HFF-Myc (cell line): ENCODE measurements around the gene CLRN1.

Source experiments
- DNase-seq: peaks from one replicate; pipeline ENCODE4 v3.0.0-alpha.2; 2011; ENCODE audit warnings: low read depth; ENCODE audit errors: extremely low read depth
- H3K4me3 ChIP-seq: replicated peaks from 2 replicates; pipeline ENCODE4 v1.5.1; 2011; ENCODE audit warnings: low read depth, mild to moderate bottlenecking, control low read depth, low read length
- TF ChIP-seq, protein P1 (sequence below): IDR thresholded peaks from 2 replicates; pipeline ENCODE4 v1.5.1; 2012; ENCODE audit warnings: mild to moderate bottlenecking, low read depth, low read length, control low read depth; ENCODE audit errors: missing control alignments

Gene CLRN1

DNA sequence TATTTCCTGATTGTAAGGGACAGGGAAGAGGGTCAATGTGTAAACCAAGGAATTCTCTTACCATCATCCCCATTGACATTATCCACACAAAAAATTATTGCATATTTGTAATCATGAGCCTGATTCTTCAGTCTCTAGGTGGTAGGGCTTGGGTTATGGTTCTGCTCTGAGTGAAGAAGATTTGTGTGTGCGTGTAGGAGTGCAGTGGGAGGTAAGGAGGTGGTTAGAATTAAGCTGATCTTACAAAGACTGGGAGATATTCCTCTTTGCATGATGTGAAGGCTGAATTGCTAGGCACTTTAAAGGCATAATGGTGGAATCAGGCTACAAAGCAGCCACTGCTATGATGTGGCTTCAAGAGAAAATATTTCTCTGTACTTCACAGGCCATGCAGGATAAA lies 44.3 kb downstream of the CLRN1 start:
- no peak for DNase-seq
- no peak overlapping the region for H3K4me3 ChIP-seq
- TF ChIP-seq, protein P1, sequence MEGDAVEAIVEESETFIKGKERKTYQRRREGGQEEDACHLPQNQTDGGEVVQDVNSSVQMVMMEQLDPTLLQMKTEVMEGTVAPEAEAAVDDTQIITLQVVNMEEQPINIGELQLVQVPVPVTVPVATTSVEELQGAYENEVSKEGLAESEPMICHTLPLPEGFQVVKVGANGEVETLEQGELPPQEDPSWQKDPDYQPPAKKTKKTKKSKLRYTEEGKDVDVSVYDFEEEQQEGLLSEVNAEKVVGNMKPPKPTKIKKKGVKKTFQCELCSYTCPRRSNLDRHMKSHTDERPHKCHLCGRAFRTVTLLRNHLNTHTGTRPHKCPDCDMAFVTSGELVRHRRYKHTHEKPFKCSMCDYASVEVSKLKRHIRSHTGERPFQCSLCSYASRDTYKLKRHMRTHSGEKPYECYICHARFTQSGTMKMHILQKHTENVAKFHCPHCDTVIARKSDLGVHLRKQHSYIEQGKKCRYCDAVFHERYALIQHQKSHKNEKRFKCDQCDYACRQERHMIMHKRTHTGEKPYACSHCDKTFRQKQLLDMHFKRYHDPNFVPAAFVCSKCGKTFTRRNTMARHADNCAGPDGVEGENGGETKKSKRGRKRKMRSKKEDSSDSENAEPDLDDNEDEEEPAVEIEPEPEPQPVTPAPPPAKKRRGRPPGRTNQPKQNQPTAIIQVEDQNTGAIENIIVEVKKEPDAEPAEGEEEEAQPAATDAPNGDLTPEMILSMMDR = no peak

DNA sequence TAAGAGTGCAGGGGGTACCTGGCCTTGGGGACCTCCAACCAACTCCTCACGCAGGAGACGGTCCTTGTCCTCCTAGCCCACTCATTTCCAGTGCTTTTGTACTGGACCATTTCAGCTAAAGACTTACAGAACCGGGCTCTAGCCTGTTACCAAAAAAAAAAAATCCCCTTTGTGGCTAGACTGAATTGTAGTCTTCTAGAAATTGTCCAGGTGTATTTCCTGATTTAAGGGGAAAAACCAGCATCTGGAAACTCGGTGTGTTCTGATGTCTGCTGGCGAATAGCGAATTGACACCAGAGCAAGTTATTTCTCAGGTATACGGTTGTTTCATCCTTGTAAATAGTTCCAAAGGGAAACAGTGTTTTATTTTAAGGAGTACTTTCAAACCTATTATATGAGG lies 46.2 kb downstream of the CLRN1 start:
- DNase-seq = no peak
- TF ChIP-seq, protein P1 = no peak
- no peak overlapping the region for H3K4me3 ChIP-seq

DNA sequence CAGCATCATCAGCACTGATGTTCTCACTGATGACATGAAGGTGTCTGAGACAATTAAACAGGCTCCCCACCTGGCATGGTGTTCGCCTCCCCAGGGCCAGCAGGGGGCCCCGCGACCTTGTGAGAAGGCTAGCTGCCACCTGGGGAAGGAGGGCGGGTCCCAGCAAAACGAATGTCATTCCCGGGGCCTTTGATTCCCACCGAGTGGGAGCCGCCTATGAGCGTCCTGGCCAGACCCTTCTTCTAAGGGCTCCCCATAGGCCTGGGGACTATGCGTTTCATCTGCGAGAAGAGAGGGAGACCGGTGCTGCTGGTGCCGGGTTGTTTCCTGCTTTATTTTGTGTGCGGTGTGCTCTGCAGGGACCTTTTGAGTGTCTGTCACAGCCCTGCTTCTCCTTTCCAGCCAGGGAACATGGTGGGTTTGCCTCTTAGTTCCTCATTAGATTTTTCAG lies 46.8 kb downstream of the CLRN1 start:
- TF ChIP-seq, protein P1 = peak; percentile 75
- no peak overlapping the region for H3K4me3 ChIP-seq
- DNase-seq = no peak

DNA sequence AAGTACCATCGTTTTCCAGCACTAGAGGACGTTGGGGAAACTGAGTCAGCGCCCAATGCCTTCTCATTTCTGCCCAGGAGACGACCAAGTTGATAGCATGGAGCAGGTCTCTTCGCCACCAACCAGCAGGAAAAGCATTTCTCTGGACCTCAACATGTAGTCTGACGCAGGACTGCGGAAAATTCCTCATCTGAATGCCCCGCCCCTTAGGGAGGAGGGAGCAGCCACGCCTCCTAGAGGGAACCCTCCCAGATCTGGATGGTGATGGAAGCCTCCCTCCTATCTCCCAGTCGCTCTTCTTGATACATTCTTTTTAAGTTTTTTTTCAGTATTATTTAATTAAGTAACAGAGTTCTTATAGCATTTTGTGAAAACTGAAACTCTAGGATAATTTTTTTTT lies 49.9 kb downstream of the CLRN1 start:
- DNase-seq = no peak
- no peak overlapping the region for H3K4me3 ChIP-seq
- TF ChIP-seq, protein P1 = no peak

DNA sequence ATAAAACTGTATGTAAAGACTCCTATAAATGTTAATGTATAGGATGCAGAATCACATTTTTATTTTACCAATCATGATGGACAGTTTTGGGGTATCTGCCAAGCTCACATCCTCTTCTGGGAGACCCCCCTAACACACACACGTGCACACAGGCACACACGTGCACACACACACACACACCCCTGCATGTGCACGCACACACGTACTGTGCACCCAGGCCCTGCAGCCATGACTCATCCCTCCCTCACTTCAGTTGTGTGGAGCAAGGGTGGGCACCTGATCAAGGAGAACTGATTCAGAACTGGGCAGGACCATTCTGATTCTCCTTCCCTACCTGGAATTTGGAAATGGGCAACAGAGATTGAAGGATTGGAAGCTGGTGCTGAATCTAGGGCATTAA lies 51.3 kb downstream of the CLRN1 start:
- no peak overlapping the region for H3K4me3 ChIP-seq
- TF ChIP-seq, protein P1 = no peak
- no peak for DNase-seq

DNA sequence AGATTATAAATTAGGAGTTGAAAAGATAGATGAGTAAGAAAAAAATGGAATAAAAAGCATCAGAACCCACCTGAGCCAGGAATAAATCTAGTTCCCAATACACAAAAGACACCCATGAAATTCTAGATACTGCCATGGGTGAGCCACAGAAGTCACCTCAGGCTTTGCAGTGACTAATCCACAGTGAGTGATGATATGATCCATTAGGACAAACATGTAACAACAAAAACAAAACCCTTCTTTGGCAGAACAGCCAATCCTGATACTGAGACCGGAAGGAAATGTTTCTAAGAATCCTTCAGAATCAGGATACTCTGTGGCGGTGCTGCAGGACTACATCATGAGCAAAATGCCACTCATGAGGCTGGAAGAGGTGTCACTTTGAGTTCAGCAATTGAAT lies 52.3 kb downstream of the CLRN1 start:
- TF ChIP-seq, protein P1 = no peak
- no peak overlapping the region for H3K4me3 ChIP-seq
- DNase-seq = no peak

DNA sequence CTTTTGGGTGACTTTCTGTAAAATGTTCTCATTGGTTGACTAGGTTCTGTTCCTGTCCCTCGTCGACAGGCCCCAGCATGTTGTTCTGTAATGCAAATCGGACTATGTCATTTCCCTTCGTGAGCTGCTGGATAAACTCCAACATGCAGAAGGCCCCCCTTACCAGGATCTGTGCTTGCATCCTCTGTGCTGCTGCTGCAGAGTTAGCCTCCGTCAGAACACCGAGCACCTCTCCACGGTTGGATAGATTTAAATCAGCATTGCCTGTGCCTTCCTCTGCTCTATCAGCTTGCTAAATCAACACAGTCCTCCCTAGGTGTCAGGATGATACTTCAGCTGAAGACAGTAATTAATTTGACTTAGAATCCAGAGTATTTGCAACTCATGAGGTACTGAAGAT lies 54.6 kb downstream of the CLRN1 start:
- DNase-seq = no peak
- no peak overlapping the region for H3K4me3 ChIP-seq
- TF ChIP-seq, protein P1 = no peak
